ENCODE results near the gene KRT13.

Gene KRT13

GRCh38 chr17:41538565-41538991 lies 33.2 kb upstream of the KRT13 start:
- in situ Hi-C loops (cut with MboI; ENCODE audit: low sequenced_read_pairs) = no loop called here

- in situ Hi-C loops (cut with MboI; ENCODE audit: low sequenced_read_pairs) = no loop called here
Observed at GRCh38 chr17:41537990-41538389, 32.6 kb upstream of the KRT13 start.

GRCh38 chr17:41537614-41537954 lies 32.2 kb upstream of the KRT13 start:
- in situ Hi-C loops (cut with MboI; ENCODE audit: low sequenced_read_pairs) = no loop called here

DNA sequence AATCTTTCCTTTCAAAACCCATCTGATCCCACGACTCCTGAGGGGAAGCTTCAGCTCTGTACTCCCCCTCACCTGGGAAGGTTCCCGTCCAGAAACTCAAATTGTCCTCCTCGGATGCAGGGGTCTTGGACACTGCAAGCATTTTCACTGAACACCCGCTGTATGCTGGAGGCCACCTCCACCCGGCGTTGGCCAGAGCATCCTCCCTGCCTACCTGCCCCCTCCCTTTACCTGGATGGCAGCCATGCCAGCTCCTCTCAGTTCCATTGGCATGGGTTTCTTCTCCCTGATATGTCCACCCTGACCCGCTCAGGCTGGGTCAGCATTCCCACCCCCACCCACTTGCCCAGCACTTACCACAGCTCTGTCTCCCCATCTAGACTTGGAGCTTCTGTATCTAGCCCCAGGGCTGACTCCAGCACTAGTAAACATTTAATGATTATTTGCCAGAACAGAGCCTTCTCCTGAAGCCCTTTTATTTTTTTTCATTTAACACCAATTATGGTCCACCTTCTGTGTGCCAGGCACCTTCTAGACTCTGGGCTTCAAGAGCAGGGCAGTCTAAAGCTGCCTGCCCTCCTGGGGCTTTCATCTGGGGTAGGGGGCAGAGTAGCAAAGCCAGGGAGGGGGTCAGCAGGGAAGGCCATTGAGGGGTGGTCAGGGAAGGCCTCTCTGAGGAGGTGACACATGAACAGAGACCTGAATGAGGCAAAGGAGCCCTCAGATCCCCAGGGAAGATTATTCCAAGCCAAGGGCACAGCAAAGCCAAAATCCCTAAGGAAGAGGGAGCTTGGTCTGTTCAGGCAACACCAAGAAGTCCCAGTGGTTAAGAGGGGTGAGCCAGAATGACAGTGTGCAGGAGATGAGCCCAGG lies 31.6 kb upstream of the KRT13 start:
- in situ Hi-C loops (cut with MboI; ENCODE audit: low sequenced_read_pairs) = no loop called here

- in situ Hi-C loops (cut with MboI; ENCODE audit: low sequenced_read_pairs) = no loop called here
Observed at GRCh38 chr17:41535764-41536481, 30.5 kb upstream of the KRT13 start.

- in situ Hi-C loops (cut with MboI; ENCODE audit: low sequenced_read_pairs) = no loop called here
Observed at GRCh38 chr17:41534899-41535546, 29.6 kb upstream of the KRT13 start.

DNA sequence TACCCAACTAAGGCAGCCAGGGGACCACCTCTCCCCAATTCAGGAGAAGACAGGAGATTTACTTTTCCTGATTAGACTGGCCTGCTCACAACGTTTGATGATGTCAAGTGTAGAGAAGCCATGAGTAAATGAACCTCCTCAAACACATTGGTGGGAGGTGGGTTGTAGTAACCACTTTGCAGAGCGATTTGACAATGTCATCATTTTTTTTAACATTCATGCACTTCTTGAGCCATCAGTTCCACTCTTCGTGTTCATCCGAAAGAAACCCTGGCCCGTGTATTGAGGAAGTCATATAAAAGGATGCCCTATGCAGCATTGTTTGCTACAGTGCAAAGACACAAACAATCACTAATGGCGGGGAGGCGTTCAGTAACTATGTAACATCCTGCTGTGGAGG lies 28.2 kb upstream of the KRT13 start:
- in situ Hi-C loops (cut with MboI; ENCODE audit: low sequenced_read_pairs) = no loop called here

DNA sequence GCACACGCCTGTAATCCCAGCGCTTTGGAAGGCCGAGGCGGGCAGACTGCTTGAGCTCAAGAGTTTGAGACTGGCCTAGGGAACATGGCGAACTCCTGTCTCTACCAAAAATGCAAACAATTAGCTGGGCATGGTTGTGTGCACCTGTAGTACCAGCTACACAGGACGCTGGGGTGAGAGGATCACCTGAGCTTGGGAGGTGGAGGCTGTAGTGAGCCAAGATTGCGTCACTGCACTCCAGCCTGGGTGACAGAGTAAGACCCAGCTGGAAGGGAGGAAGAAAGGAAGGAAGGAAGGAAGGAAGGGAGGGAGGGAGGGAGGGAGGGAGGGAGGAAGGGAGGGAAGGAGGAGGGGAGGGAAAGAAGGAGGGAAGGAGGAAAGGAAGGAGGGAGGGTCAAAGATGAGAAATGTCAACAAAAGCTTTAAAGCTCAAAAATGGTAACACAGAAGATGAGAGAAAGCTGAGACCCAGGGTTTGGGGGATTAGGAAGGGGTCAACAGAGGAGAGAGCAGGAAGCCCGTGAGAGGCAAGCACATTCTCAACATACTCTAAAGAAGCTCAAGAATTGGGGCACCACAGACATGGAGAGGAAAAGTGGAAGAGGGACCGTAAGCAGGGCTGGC lies 27.6 kb upstream of the KRT13 start:
- in situ Hi-C loops (cut with MboI; ENCODE audit: low sequenced_read_pairs) = no loop called here

DNA sequence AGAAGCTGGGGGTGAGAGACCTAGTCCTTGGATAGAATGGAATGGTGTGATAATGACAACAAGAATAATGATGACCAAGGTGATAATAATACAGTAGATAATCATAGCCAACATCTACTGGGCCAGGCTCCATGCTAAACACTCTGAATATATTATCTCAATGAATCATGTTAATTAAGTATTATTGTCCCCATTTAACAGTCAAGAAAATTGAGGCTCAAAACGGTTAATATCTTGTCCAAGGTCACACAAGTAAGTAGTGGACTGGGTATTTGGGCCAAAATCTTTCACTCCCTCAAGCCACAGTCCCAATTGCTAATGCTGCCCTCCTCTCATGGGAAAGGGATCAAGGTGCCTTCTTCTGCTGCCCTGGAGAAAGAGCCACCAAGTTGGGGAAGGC lies 26.6 kb upstream of the KRT13 start:
- in situ Hi-C loops (cut with MboI; ENCODE audit: low sequenced_read_pairs) = no loop called here

GRCh38 chr17:41530062-41531048 lies 24.9 kb upstream of the KRT13 start:
- in situ Hi-C loops (cut with MboI; ENCODE audit: low sequenced_read_pairs) = no loop called here

DNA sequence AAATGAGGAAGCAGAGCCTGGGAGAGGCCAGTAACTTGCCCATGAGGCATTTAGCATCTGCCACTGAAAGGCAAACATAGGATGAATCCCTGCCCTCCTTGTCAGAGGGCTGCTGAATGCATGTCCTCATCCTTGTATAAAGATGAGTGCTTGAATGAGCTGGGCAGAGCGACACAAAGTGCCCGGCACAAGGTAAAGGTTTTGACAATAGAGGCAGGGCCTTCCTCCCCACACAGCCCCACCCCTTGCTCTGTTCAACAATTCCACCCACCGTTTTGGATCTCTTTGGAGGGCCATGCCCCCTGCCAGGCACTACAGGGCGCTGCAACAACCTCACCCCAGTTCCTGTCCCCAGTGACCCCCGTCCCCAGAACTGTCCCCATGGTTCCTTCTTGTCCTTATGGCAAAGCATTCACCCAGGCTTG lies 24.1 kb upstream of the KRT13 start:
- in situ Hi-C loops (cut with MboI; ENCODE audit: low sequenced_read_pairs) = no loop called here

DNA sequence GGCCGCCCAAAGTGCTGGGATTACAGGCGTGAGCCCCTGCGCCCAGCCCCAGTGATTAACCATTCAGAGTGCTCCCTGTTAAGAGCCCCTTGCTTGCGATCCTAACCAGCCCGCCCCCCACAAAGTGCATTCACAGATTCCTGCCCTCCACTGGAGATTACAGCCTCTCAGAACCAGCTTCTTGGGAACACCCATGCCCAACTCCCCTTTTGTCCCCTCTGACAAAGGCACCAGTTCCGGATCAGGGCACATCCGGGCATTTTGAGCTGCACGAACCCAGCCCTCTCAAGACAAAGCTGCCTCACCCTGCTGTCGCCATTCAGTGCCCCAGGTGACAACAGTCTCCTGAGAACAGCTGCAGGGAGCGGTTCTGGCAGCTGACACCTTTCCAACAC lies 23.5 kb upstream of the KRT13 start:
- in situ Hi-C loops (cut with MboI; ENCODE audit: low sequenced_read_pairs) = no loop called here

- in situ Hi-C loops (cut with MboI; ENCODE audit: low sequenced_read_pairs) = no loop called here
Observed at GRCh38 chr17:41527063-41528023, 21.9 kb upstream of the KRT13 start.

DNA sequence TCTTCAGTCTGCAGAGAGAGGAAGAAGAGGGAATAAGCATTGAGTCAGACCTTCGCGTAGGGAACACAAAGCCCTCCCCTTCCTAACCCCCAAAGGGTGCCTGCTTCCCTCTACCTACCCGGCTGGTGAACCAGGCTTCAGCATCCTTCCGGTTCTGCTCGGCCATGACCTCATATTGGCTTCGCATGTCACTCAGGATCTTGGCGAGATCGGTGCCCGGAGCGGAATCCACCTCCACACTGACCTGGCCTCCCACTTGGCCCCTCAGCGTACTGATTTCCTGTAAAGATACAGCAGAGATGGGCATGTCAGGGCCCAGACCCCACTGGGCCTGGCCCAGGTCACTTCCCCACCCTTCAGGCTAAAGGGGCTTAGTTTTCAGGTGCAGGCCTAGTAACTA lies 18.8 kb upstream of the KRT13 start:
- in situ Hi-C loops (cut with MboI; ENCODE audit: low sequenced_read_pairs) = no loop called here

- in situ Hi-C loops (cut with MboI; ENCODE audit: low sequenced_read_pairs) = no loop called here
Observed at GRCh38 chr17:41523787-41524186, 18.4 kb upstream of the KRT13 start.

DNA sequence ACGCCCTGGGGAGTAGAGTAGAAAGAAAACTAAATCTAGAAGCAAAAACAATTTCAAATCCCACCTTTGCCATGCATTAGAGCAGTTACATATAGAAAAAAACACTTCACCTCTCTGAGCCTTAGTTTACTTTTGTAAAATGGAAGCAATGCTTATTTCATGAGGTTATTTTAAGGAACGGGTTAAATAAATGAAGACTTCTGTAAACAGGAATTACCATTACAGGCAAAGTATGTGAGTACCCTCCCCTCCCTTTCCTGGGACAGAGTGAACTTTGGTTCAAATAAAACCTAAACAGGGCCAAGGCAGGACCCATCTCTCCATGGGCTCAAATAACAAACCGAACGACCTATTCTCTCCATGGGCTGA lies 17.8 kb upstream of the KRT13 start:
- in situ Hi-C loops (cut with MboI; ENCODE audit: low sequenced_read_pairs) = no loop called here

- in situ Hi-C loops (cut with MboI; ENCODE audit: low sequenced_read_pairs) = no loop called here
Observed at GRCh38 chr17:41522301-41523224, 17.2 kb upstream of the KRT13 start.

All from HL-60/S4 treated with phorbol 12-myristate 13-acetate at 8.2 ng/mL for 4 days and 3 days (cell line).